GM12892 (cell line): ENCODE measurements around the gene MYO5C.

ENCODE experiments used
- POLR2AphosphoS5 ChIP-seq: IDR thresholded peaks from 2 replicates; pipeline ENCODE4 v1.6.1; 2011; ENCODE audit warnings: low read depth, low read length, control low read depth
- TAF1 ChIP-seq: IDR thresholded peaks from 2 replicates; pipeline ENCODE4 v1.6.1; 2011; ENCODE audit warnings: low read depth, mild to moderate bottlenecking, control low read depth, low read length, borderline replicate concordance

DNA sequence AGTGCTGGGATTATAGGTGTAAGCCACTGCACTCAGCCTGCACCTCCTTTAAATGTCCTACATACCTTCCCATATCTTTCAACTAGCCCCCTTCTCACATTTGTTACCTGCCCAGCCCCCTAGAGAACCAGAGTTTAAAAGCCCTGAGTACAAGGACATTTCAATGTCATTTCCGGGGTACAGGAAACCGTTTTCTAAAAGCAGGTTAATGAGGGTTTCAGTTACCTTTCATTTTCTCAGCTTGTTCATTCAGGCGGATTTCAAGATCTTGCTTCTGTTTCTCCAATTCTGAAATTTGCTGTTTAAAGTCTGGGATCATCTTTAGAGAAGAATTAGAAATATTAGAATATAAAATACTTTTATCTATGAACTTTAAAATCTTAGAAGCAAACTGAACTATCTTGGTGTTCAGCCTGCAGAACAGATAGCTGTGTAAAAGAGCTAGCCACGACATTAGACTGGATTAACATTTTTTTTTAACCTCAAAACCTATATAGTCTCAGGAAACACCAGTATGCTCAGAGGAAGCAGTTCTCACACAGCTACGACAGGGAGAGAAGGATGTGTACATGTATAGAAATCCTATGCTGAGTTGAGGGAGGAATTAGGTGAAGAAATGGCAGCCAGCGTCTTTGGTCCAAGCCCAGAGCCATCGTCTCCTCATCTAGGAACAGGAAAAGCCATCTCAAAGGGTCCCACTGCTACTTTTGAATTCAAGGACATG is 74.5 kb downstream of the MYO5C start:
- TF ChIP-seq POLR2AphosphoS5 (no peak), TAF1 (no peak)
